Measurements from ENCODE around the gene CDHR5. TPM values are rescaled to one million over a fixed set of nuclear protein-coding genes. Genes with fewer than 3 reads are reported as not detected.

The CDHR5 gene
- total RNA-seq, 2 experiments from 2014 or later: not detected

Small RNAs within 50 kb of the gene (microRNA-seq; reads per million reads assigned to microRNA genes)
- 517 reads per million, percentile 80 among the genes with 10 or more reads in this experiment for gene MIR210

Other genes with a start within 250 kb of the CDHR5 start
- gene PKP3, start 230.7 kb downstream of the CDHR5 start, total RNA-seq: under 1 TPM; 0.09 to 0.18 TPM
- 100 to 1,000 TPM in 1 of 2 experiments, 10 to 100 TPM in 1; 96.2 to 198 TPM for gene SIGIRR, start 210.0 kb downstream of the CDHR5 start, total RNA-seq
- gene ANO9, start 182.9 kb downstream of the CDHR5 start, total RNA-seq: 10 to 100 TPM; 33.0 to 79.4 TPM
- gene PTDSS2, start 174.7 kb downstream of the CDHR5 start, total RNA-seq: 10 to 100 TPM; 26.6 to 31.2 TPM
- 100 to 1,000 TPM in 1 of 2 experiments, 10 to 100 TPM in 1; 98.4 to 113 TPM for gene RNH1, start 117.7 kb downstream of the CDHR5 start, total RNA-seq
- 10 to 100 TPM; 50.7 to 53.8 TPM for gene HRAS, start 89.4 kb downstream of the CDHR5 start, total RNA-seq
- 1 to 10 TPM; 1.7 to 2.1 TPM for gene LRRC56, start 87.4 kb downstream of the CDHR5 start, total RNA-seq
- gene LMNTD2, start 64.2 kb downstream of the CDHR5 start, total RNA-seq: 1 to 10 TPM in 1 of 2 experiments, under 1 TPM in 1; 0.23 to 1.3 TPM
- gene RASSF7, start 64.0 kb downstream of the CDHR5 start, total RNA-seq: 10 to 100 TPM; 20.8 to 32.1 TPM
- 10 to 100 TPM; 60.2 to 62.0 TPM for gene PHRF1, start 48.5 kb downstream of the CDHR5 start, total RNA-seq
- 100 to 1,000 TPM; 146 to 267 TPM for gene IRF7, start 9.0 kb downstream of the CDHR5 start, total RNA-seq
- gene SCT, start 2.2 kb upstream of the CDHR5 start, total RNA-seq: not detected
- gene DRD4, start 12.3 kb upstream of the CDHR5 start, total RNA-seq: under 1 TPM; 0.16 to 0.41 TPM
- gene DEAF1, start 70.3 kb upstream of the CDHR5 start, total RNA-seq: 10 to 100 TPM; 39.0 to 40.1 TPM
- 10 to 100 TPM; 23.5 to 26.0 TPM for gene TMEM80, start 70.9 kb upstream of the CDHR5 start, total RNA-seq
- gene EPS8L2, start 81.3 kb upstream of the CDHR5 start, total RNA-seq: 10 to 100 TPM; 17.4 to 20.2 TPM
- gene TALDO1, start 122.5 kb upstream of the CDHR5 start, total RNA-seq: 100 to 1,000 TPM; 249 to 293 TPM
- 10 to 100 TPM; 62.4 to 79.4 TPM for gene GATD1, start 152.5 kb upstream of the CDHR5 start, total RNA-seq
- 1 to 10 TPM; 1.3 to 3.7 TPM for gene CEND1, start 165.1 kb upstream of the CDHR5 start, total RNA-seq
- gene SLC25A22, start 173.3 kb upstream of the CDHR5 start, total RNA-seq: 10 to 100 TPM; 49.4 to 54.7 TPM
- gene PIDD1, start 180.3 kb upstream of the CDHR5 start, total RNA-seq: 10 to 100 TPM; 42.4 to 59.8 TPM
- gene RPLP2, start 185.0 kb upstream of the CDHR5 start, total RNA-seq: 1,000 to 10,000 TPM; 1,844 to 1,872 TPM
- 10 to 100 TPM; 64.7 to 70.0 TPM for gene PNPLA2, start 194.0 kb upstream of the CDHR5 start, total RNA-seq
- 10 to 100 TPM; 11.3 to 14.1 TPM for gene CRACR2B, start 203.0 kb upstream of the CDHR5 start, total RNA-seq
- gene CD151, start 208.0 kb upstream of the CDHR5 start, total RNA-seq: 10 to 100 TPM; 23.1 to 54.9 TPM
- 100 to 1,000 TPM in 1 of 2 experiments, 10 to 100 TPM in 1; 87.6 to 114 TPM for gene POLR2L, start 217.6 kb upstream of the CDHR5 start, total RNA-seq
- gene TSPAN4, start 217.9 kb upstream of the CDHR5 start, total RNA-seq: 10 to 100 TPM in 1 of 2 experiments, 1 to 10 TPM in 1; 7.8 to 17.8 TPM